KOPT-K1 (cell line): ENCODE measurements around the gene CTCF.

Experiments
- H3K27ac ChIP-seq: fragments of 200-600 bp; sonication (generic); 2 replicates; pipeline ENCODE4 v1.5.1; 2016; ENCODE audit warnings: antibody characterized with exemption, mild to moderate bottlenecking, low read depth, low read length; ENCODE audit not compliant: poor library complexity, severe bottlenecking
- H3K36me3 ChIP-seq: fragments of 200-600 bp; sonication (generic); 2 replicates; pipeline ENCODE4 v1.5.1; 2017; ENCODE audit warnings: antibody characterized with exemption, mild to moderate bottlenecking, low read length, moderate library complexity; ENCODE audit not compliant: insufficient read depth
- H3K9me3 ChIP-seq: fragments of 200-600 bp; sonication (generic); 2 replicates; pipeline ENCODE4 v1.5.1; 2017; ENCODE audit warnings: antibody characterized with exemption, low read length, mild to moderate bottlenecking; ENCODE audit not compliant: insufficient read depth, poor library complexity, severe bottlenecking

The CTCF gene

GRCh38 chr16:67664258-67664657 is 101.9 kb downstream of the CTCF start:
- Histone ChIP-seq H3K36me3 (0 out of 2 replicates have a peak, but pooled peaks cover 6% of the 10 kb centered on the region), H3K9me3 (no peaks in the 10 kb centered on the region), H3K27ac (no peak overlapping the region)

- no peaks in the 10 kb centered on the region for H3K9me3 ChIP-seq
- no peak overlapping the region for H3K27ac ChIP-seq
- 0 out of 2 replicates have a peak, but pooled peaks cover 6% of the 10 kb centered on the region for H3K36me3 ChIP-seq
These were observed 102.5 kb downstream of the CTCF start for GRCh38 chr16:67664871-67665270.

- no peaks in the 10 kb centered on the region for H3K9me3 ChIP-seq
- H3K36me3 ChIP-seq = 0 out of 2 replicates have a peak, but pooled peaks cover 6% of the 10 kb centered on the region
- no peak overlapping the region for H3K27ac ChIP-seq
These were observed 103.3 kb downstream of the CTCF start for GRCh38 chr16:67665598-67665997.

GRCh38 chr16:67666032-67666551 is 103.8 kb downstream of the CTCF start:
- H3K27ac ChIP-seq = peak overlapping the region; percentile 52
- 0 out of 2 replicates have a peak, but pooled peaks cover 6% of the 10 kb centered on the region for H3K36me3 ChIP-seq
- H3K9me3 ChIP-seq = no peaks in the 10 kb centered on the region

- Histone ChIP-seq H3K36me3 (0 out of 2 replicates have a peak, but pooled peaks cover 6% of the 10 kb centered on the region), H3K9me3 (no peaks in the 10 kb centered on the region), H3K27ac (peak within 1 kb of the TSS; percentile 52)
These were observed 104.5 kb downstream of the CTCF start, which contains the start of the genes C16orf86 and ENKD1 for GRCh38 chr16:67666559-67667452. C16orf86 (plus strand) TSS chr16:67666814; CDS start chr16:67666971, 157 bp downstream. ENKD1 (minus strand) TSS chr16:67666750; CDS start chr16:67666442, 308 bp downstream.

- Histone ChIP-seq H3K9me3 (no peaks in the 10 kb centered on the region), H3K27ac (peak overlapping the region; percentile 52), H3K36me3 (0 out of 2 replicates have a peak, but pooled peaks cover 6% of the 10 kb centered on the region)
These were observed 105.1 kb downstream of the CTCF start for GRCh38 chr16:67667453-67667816.

GRCh38 chr16:67667817-67668494 is 105.6 kb downstream of the CTCF start:
- Histone ChIP-seq H3K27ac (peak overlapping the region; percentile 52), H3K9me3 (no peaks in the 10 kb centered on the region)

GRCh38 chr16:67668495-67669157 is 106.3 kb downstream of the CTCF start:
- Histone ChIP-seq H3K27ac (no peak overlapping the region), H3K36me3 (no peaks in the 10 kb centered on the region)

More at GRCh38 chr16:67667817-67668494, 105.6 kb downstream of the CTCF start:
- H3K36me3 ChIP-seq = 0 out of 2 replicates have a peak, but pooled peaks cover under 1% of the 10 kb centered on the region

GRCh38 chr16:67669499-67670101 is 107.3 kb downstream of the CTCF start:
- Histone ChIP-seq H3K27ac (no peak overlapping the region), H3K9me3 (no peaks in the 10 kb centered on the region), H3K36me3 (peaks cover 2% of the 10 kb centered on the region; the same call in 1 of the 2 replicates)

More at GRCh38 chr16:67668495-67669157, 106.3 kb downstream of the CTCF start:
- H3K9me3 ChIP-seq = no peaks in the 10 kb centered on the region

DNA sequence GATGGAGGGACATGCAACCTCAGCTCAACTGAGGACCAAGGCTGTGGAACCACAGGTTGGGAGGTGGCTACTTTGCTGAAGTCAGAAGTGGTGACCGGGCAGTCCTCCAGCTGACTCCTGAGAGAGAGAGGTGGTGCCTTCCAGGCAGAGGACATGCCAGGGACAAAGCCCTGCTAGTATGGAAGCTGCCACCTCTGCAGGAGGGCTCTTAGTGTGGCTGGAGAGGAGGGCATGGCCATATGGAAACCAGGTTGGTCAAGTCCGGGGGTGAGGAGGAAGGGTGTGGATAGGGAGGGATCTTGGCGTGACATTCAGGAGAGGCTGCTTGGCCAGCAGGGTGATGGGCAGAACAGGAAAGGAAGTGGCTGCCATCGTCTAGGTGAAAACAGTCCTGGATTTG is 110.0 kb downstream of the CTCF start:
- Histone ChIP-seq H3K9me3 (no peaks in the 10 kb centered on the region), H3K27ac (no peak overlapping the region), H3K36me3 (peaks cover 19% of the 10 kb centered on the region; the same call in 1 of the 2 replicates)

- Histone ChIP-seq H3K27ac (no peak overlapping the region), H3K9me3 (no peaks in the 10 kb centered on the region), H3K36me3 (peaks cover 19% of the 10 kb centered on the region; the same call in 1 of the 2 replicates)
These were observed 110.7 kb downstream of the CTCF start for GRCh38 chr16:67672739-67673662.

DNA sequence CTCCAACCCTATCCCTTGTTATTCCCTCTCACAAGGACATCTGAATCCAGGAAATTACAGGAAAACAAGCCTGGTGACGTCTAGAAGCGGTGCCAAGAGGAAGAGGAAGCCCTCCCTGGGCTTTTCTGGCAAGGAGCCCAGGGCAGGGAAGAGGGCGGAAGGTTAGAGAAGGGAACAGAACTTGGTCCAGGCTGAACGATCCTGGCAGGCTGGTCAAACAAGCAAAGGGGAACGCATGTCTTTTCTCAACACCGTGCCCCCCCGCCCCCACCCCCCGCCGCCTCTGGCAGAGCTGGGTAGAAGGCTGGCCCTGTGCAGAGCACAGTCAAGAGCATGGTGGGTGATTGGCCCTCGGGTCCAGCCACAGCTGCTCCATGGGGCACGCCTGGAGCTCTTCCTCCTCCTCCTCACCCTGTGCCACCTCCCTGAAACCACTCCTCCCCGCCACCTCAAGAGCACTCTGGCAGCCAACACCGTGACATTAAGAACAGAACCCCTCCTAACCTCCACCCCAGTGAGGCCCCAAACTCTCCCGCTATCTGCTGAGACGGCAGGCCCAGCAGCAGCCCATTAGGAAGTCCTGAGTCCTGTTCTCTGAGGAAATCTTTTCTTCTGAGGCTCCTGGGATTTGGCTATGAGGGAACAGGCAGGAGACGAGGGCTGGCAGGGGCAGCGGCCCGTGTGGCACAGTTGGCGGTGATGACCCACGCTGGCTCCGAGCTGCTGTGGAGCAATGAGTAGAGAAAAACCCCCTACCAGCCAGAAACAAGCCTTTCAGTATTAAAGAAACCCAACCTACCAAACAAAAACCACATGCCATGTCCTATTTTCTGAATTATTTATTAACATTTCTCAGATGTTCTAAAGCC is 111.6 kb downstream of the CTCF start:
- Histone ChIP-seq H3K36me3 (peaks cover 24% of the 10 kb centered on the region; the same call in 1 of the 2 replicates), H3K9me3 (no peaks in the 10 kb centered on the region), H3K27ac (no peak overlapping the region)
